Measurements from ENCODE around the gene GP1BA.

GRCh38 chr17:4968486-4969046 lies 36.5 kb downstream of the GP1BA start:
- no peak for TF ChIP-seq CTCF (IDR thresholded peaks at IDR 0.05)
- no peak for TF ChIP-seq CREM (CRISPR knock-in tag; IDR thresholded peaks at IDR 0.05)
- no peak; the same call in 1 of the 2 replicates for TF ChIP-seq FOXP1 (CRISPR knock-in tag; IDR thresholded peaks at IDR 0.05; ENCODE audit: borderline replicate concordance)
- no peak; the same call in 1 of the 2 replicates for TF ChIP-seq MAX (CRISPR knock-in tag; IDR thresholded peaks at IDR 0.05)
- TF ChIP-seq PRDM15 (CRISPR knock-in tag; IDR thresholded peaks at IDR 0.05), result no peak
- no peak for TF ChIP-seq ZNF138 (CRISPR knock-in tag; conservative IDR thresholded peaks at IDR 0.05)
- TF ChIP-seq ESRRA (CRISPR knock-in tag; IDR thresholded peaks at IDR 0.05; ENCODE audit: borderline replicate concordance), result no peak
